COLO668 (cell line): ENCODE data around the gene FKBP5.
"Not testable (repeated sequence)": the region's sequence is repeated elsewhere in the genome, so short reads cannot be mapped to it uniquely, and the experiment has no call there.

Experiments
- DNase-seq: peaks from one replicate; lab custom pipeline; 2025; ENCODE audit not compliant: unreplicated experiment; lab: John Stamatoyannopoulos, UW

Gene FKBP5

DNA sequence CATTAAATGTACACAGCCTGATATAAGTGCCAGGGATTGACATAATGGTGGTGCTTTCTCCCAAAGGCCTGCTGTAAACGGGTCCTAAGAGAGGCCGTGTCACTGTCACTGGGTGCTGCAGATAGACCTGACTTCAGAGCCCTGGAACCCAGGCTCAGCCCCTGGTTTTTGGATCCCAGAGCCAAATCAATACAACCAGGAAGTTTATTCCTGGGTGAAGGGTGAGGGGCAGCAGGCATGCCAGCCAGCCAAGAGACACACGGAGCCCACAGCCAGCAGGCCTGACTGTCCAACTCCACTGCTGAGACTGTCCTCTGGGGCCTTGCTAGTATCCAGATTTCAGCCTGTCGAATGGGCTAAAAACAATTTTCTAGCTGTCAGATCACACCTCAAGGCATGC lies 35.3 kb upstream of the FKBP5 start:
- DNase-seq = no peak

DNA sequence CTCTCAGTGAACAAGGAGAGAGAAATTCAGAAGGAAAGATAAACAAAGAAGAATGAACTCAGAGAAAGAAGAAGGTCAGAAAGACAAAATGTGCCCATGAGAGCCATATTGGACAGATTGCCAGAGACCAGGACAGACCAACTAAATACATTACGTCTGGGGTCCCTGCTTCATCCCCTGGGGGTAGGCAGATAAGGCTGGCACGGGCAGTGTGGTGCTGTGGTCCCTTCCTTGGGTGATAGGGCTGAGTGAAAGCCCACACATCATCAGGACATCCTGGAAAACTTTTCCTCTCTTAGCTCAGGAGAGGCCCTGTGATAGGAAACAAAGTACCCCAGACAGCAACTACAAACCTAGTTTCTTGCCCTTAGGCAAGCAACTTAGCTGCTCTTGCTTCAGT lies 34.9 kb upstream of the FKBP5 start:
- no peak for DNase-seq

DNA sequence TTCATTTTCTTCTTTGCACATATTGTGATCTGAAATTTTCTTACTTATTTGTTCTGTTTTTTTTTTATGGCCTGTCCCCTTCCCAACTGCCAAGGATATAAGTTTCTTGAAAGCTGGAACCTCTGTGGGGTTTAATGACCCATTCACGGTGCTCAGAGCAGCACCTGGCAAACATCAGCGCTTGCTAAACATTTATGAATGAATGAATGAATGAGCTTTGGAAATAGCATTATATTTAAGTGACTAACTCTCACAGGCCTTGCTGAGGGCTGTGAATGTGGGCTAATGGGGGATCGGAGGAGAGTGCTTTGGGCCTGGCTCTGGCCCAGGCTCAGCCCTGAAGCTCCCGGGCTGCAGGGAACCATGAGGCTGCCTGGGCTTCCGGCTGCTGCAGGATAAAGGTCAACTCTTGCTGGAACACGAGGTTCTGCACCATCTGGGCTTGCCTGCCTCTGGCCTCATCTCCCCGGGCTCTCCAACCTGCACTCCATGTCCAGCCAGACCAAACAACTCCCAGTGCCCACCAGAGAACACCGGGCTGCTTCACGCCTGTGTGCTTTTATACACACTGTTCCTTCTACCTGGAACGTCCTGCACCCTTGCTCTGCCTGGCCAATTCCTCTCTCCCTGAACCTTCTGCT lies 33.5 kb upstream of the FKBP5 start:
- no peak for DNase-seq

DNA sequence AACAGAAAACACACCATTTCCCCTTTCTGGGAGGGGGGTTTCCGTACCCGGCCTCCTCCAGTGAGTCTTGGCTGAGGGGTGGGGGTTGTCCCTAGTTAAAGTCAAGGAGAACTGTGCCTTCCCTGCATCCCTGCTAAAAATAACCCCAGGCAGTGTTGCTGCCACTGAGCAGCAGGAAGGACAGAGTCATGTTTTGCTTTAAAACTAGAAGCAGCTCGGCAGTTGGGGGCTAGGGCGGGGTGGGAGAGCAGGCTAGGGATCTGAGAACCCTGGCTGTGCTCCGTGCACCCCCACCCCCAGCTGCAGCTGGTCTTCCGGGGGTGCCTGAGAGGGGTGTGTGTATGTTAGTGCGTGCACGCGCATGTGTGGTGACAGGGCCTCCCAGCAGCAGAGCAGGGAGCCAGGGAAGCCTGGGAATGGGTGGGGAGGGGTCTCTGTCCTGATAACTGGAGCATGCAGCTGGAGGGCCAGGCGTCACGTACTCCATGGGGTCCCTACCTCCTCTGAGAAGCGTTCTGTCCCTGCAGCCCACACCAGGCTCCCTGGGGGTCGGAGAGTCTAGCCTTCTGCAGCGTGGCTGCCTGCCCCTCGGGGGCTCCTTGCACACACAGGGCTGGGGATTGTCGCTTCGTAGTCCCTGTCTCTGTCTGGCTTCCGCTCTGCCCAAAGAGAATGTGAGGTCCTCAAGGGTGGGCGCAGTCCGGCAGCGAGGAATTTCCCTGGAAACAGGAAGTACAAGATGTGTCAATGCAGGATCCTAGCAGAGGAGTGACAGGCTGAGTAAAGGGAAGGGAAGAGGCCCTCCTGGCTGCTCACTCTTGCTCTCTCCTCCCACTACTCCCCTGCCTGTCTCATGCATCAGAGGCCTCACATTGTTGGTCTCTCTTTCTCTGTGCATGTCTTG lies 31.4 kb upstream of the FKBP5 start:
- no peak for DNase-seq

DNA sequence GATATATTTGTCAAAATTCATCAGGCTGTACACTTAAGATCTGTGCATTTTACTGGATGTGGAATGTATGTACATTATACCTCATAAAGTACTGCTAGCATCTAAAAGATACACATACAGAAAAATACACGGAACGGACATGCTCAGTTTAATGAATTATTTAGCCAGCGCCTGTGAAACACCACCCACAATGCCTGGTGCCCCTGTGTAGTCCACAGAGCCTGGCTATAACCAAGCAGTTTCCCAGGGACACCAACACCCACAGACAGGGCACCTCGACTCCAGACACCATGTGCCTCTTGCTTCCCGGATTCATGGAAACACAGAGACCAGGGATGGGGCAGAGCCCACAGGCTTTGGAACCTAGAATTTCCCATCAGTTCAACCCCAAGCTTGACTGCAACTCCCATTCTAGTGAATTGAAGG lies 30.7 kb upstream of the FKBP5 start:
- no peak for DNase-seq

DNA sequence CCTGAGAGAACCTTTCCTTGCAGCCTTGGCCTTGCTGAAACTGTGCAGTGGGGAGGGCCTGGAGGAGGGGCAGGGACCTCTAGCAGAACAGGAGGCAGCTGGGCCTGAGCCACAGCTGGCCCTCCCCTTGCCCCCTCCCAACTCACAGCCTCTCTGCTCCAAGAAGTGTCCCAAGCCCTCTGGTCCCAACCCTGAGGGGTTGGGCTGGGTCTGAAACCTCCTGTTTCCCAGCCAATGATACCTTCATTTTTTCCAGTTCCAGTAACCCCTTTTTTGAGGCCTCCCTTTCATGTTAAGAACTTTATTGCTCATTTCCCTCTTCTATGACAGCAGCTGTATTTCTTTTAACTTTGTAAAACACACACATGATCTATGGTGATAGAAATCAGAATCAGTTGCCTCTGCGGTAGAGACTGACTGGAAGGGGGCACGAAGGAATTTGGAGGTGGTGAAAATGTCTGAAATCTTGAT lies 30.2 kb upstream of the FKBP5 start:
- DNase-seq = no peak

DNA sequence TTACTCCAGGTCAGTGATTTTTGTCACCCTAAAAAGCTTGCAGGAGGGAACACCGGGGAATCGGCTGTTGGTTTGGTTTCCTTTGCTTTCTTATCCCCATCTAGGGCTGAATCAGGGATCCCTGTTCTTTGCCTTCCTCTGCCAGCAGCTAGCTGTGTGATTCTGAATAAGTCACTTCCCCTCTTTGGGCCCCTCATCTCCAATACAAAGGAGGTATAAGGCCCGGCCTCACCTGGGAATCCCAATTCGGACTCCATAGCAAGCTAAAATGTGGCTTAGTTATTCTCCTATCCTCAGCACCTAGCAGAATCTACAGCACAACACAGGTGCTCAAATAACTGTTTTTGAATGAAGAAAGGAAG lies 29.6 kb upstream of the FKBP5 start:
- no peak for DNase-seq

DNA sequence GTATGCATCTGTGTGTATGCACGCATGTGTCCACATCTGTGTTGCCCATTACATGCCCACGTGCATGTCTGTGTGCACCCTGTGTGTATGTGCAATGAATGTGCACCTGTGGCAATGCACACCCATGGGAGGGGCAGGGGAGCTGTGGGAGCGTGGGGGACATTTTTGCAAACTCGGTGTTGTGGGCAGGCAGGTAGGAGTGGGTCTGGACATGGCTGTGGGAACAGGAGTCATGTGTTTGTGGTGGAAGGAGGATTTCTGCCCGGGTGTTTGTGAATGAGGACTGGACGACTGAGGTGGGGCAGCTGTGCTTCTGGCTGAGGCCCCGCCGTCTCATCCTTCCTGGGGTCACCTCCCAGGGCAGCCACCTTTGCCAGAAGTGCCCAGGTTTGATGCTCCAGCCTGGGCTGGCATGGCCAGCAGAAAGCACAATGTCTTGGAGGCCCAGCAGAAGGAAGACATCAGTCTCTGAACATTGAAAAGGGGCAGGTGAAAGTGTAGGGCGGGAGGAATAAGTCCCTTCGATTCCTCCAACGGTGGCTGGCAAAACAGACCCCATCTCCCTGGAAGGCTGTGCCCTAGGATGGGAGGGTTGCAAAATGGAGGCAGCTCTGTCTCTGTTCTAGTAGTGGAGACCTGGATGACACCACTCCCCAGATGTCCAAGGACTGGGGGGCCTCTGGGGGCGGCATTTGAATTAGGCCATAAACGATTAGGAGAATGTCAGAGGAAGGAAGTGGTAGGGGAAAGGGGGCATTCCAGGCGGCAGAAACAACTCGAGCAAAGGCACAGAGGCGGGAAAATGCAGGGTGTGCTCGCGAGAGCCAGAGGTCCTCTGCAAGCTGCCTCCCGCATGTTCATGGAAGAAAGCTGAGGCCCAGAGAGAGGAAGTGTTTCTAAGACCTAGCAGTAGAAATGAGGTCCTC lies 29.0 kb upstream of the FKBP5 start:
- no peak for DNase-seq

DNA sequence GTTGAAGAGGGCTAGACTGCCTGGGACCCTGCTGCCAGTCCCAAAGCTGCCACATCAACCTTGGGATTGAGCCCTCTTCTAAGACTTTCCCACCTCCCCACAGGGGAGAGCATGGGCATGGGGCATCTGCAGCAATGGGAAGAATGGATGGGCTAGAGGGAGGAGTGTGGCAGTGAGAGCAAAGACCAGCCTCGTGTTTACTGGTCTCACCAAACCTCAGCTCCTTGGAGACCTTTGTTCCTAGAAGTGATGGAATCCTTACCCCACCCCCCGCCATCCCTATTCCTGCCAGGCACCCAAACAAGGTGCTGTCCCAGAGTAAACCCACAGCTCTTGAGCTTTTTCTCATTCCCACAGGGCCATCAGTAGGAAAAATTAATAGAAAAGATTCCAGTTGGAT lies 28.1 kb upstream of the FKBP5 start:
- DNase-seq = no peak

DNA sequence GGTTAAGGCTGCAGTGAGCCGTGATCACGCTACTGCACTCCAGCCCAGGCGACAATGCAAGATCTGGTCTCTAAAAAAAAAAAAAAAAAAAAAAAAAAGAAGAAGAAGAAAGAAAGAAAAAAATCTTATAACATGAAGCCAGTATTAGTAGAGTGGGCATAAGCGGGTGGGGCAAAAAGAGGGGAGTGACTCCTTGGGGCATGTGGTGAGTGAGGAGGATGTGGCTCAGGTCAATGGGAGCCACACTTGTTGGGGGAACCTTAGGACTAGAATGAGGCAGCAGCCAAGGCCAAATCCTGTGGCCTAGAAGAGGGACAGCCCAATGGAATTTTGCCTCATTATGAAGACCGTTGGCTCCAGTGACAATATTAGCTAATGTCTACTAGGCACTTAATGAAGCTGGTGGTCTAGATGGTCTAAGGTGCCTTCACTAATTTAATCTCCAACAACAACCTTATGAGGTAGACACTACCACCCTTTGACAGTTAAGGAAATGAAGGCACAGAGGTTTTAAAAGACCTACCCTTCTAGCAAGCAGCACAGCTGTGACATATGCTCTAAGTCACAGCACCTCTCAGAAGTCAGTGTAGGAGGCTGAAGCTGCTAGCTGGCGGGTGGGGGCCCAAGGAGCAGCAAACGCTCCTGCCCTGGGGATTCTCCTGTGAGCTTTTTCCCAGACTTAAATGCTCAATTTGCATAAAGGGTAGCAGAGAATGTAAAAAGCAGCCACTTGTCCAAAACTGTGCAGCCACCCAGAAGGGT lies 24.5 kb upstream of the FKBP5 start:
- DNase-seq = no peak

DNA sequence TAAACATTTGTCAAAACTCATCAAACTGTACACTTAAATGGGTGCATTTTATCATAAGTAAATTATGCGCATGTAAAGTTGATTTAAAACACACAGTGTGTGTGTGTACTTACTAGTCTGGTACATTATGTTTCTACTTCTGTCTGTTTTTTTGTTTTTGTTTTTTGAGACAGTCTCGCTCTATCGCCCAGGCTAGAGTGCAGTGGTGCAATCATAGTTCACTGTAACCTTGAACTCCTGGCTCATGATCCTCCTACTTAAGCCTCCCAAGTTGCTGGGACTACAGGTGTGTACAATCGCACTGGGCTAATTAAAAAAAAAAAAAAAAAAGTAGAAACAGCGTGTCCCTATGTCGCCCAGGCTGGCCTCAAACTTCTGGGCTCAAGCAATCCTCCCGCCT lies 23.0 kb upstream of the FKBP5 start:
- no peak for DNase-seq

DNA sequence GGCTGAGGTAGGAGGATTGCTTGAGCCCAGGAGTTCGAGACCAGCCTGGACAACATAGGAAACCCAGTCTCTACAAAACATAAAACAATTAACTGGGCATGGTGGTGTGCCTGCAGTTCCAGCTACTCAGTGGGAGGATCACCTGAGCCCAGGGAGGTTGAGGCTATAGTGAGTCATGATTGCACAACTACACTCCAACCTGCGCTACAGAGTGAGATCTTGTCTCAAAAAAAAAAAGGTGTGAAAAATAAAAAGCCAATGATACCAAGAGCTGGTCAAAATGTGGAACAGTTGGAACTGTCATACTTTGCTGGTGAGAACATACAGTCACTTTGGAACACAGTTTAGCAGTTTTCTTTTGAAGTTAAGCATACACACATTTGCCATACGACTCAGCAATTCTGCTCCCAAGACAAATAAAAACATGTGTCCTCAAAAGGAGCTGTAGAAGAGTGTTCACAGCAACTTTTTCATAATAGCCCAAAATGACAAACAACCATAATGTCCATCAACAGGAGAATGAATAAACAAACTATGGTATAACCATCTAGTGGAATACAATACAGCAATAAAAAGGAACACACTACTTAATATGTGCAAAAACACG lies 21.6 kb upstream of the FKBP5 start:
- no peak for DNase-seq

DNA sequence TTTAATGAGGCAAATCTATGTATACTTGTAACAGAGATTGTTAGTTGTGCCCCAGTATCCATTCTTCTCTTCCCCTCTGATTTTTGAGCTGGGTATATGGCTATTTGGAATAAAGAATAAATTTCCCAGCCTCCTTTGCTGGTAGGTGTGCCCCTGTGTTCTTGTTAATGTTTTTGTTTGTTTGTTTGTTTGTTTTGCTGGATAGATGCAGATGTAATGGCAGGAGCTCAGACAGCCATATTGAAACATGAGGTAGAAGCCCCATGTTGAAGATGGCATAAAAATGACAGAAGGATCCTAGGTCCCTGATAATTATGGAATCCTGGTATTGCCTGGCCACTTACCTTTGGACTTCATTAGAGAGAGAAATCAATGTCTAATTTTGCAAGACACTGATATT lies 19.9 kb upstream of the FKBP5 start:
- DNase-seq = no peak

DNA sequence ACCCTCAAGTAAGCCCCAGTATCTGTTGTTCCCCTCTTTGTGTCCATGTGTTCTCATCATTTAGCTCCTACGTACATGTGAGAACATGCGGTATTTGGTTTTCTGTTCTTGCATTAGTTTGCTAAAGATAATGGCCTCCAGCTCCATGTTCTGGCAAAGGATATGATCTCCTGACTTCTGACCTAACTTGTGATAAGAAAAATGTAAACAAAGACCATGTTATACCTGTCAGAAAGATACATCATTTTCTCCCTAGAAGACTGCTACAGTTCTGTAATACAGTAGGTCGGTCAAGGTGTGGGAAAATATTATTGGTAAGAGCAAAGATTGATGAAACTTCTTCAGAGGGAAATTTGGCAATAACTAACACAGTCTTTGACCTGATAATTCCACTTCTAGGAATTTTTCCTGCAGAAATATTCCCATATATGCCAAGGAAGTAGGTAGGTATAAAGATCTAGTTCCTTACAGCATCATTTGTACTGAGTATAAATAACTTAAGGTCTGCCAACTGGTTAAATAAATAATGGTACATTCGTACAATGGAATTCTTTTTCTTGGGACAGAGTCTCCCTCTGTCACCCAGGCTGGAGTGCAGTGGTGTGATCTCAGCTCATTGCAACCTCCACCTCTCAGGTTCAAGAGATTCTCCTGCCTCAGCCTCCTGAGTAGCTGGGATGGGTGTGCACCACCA lies 19.1 kb upstream of the FKBP5 start:
- DNase-seq = no peak

DNA sequence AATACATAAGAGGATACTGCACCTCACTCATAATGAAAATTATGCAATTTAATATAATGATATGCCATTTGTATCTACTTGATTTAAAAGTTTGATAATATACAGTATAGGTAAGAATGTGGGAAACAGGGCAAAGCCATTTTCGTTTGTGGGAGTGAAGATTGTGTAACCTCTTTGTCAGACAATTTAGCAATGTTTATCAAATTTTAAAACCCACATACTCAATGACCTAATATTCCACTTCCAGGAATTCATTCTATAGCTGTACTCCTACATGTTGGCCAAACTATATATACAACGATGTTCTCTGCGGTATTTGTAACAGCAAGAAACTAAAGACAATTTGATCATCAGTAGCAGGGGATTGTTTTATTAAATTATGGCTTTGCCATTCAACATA lies 17.8 kb upstream of the FKBP5 start:
- no peak for DNase-seq

DNA sequence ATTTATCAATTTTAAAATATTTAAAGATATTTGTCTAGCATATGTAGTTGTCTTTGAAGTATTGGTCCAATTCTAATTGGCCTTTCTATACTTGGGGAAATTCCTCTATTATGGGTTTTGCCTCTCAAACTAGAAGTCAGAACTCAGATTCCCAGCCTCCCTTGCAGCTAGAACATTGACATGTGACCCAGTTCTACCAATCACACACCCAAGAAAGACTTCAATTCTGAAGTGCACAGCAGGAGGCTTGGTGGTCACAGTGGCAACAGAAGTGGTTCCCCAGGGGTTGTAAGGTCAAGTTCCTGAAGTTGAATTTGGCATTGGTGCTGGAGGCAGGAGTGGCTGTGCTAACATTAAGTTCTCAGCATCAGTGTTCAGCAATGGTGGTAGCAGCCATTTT lies 14.8 kb upstream of the FKBP5 start:
- DNase-seq = no peak

DNA sequence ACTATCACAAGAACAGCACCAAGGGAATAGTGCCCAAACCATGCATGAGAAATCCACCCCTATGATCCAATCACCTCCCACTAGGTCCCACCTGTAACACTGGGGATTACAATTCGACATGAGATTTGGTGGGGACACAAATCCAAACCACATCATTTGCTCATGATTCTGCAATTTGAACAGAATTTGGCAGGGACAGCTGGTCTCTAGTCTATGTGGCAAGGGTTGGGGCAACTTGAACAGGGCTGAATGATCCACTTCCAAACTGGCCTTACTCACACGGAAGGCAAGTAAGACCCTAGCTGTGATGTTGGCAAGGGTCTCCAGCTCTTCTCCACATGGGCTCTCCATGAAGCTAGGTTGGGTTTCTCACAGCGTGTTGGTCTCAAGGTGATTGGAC lies 10.1 kb upstream of the FKBP5 start:
- no peak for DNase-seq

DNA sequence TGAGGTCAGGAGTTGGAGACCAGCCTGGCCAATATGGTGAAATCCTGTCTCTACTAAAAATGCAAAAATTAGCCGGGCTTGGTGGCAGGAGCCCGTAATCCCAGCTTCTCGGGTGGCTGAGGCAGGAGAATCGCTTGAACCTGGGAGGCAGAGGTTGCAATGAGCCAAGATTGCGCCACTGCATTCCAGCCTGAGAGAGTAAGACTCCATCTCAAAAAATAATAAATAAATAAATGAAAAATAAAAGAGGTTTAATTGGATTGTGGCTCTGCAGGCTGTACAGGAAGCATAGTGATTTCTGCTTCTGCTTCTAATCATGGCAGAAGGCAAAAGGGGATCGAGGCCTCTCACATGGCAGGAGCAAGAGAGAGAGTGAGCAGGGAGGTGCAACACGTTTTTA lies 9.7 kb upstream of the FKBP5 start:
- DNase-seq = not testable (repeated sequence)

DNA sequence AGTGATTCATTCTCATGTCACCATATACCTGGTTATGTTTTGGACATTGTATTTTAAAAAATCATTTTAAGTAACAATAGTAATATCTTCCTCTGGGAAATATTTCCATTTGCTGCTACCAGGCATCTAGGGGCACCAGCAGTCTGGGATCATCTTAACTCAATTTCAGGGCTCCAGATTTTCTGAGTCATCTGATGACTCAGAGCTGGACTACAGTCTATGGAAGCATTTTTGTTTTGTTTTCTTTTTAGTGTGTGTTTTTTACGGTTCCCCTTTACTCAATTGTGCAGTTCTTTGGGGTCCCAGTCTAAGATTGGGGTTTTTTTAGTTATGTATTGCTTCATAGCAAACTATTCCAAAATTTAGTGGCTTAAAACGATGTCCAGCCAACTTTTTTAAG lies 5.7 kb upstream of the FKBP5 start:
- DNase-seq = no peak
